ENCODE data around the gene OR2T5.
"Not testable (repeated sequence)": the region's sequence is repeated elsewhere in the genome, so short reads cannot be mapped to it uniquely, and the experiment has no call there.

- not testable (repeated sequence) for TF ChIP-seq POLR2AphosphoS5, CTCF, POLR2A (IDR thresholded peaks at IDR 0.05)
These were observed 49.1 kb downstream of the OR2T5 start for GRCh38 chr1:248537449-248537848.

Data from prostate gland (tissue), 2 donors.